K562 (cell line): ENCODE measurements around the gene RET. TPM values are rescaled to one million over a fixed set of nuclear protein-coding genes. Genes with fewer than 3 reads are reported as not detected.

ENCODE experiments used
- ATAC-seq: fragments of 200-7000 bp; cut with Tn5 transposase; 3 replicates; pipeline ENCODE4 v1.9.1; 2020; ENCODE audit warnings: moderate library complexity
- BruUV-seq: library from RNA; stranded (reverse); fragments of 400-500 nt; replicated peaks from 2 replicates; lab custom pipeline; 2021; lab: Mats Ljungman, UMichigan
- CTCF ChIA-PET: fragments of 300-600 bp; formaldehyde crosslinking; extraction: SDS; loops from one replicate; lab custom pipeline; 2021; ENCODE audit warnings: low intra/inter-chr PET ratio; lab: Yijun Ruan, JAX
- POLR2A ChIA-PET: fragments of 300-600, 350-650 bp; sonication (Branson Sonifier 250); formaldehyde crosslinking; extraction: SDS; loops from one replicate; lab custom pipeline; 2021; ENCODE audit warnings: antibody characterized with exemption, inconsistent platforms; lab: Yijun Ruan, JAX
- DNase-seq, 4 experiments: peaks; one replicate each; pipeline versions ENCODE4 v3.0.0 to v3.0.0-alpha.2; 2011 to 2018; ENCODE audit warnings: low spot score in 3 of 4, mixed read lengths in 3 of 4; ENCODE audit errors: extremely low read depth in 1 of 4
- FAIRE-seq: peaks from 2 replicates; lab custom pipeline; 2011; peaks lifted over from hg19 to GRCh38; lab: Jason Lieb, UNC
- H2AFZ ChIP-seq: 2 replicates; pipeline ENCODE4 v1.6.0; 2011; ENCODE audit warnings: low read depth, low read length, control low read depth, inconsistent platforms
- H3K27ac ChIP-seq: fragments of 200-600 bp; 3 replicates; pipeline ENCODE4 v1.8.0; 2011; ENCODE audit warnings: low read depth, mild to moderate bottlenecking, control low read depth, inconsistent platforms, low read length, moderate library complexity, mixed read lengths; ENCODE audit errors: extremely low read depth
- H3K27me3 ChIP-seq, 2 experiments: fragments of 300-600 bp in 1 of 2; 2 replicates in 1 of 2; 3 replicates in 1 of 2; pipeline versions ENCODE4 v1.6.0 to v1.8.0; 2011; ENCODE audit warnings: inconsistent platforms in 2 of 2, low read length in 2 of 2, mild to moderate bottlenecking in 1 of 2, mixed read lengths in 1 of 2, moderate library complexity in 1 of 2; ENCODE audit not compliant: control insufficient read depth in 2 of 2, insufficient read depth in 2 of 2
- H3K36me3 ChIP-seq: fragments of 300-600 bp; 3 replicates; pipeline ENCODE4 v1.8.0; 2011; ENCODE audit warnings: mild to moderate bottlenecking, low read length, inconsistent platforms; ENCODE audit not compliant: control insufficient read depth, insufficient read depth
- H3K4me1 ChIP-seq, 2 experiments: fragments of 200-600 bp in 1 of 2; replicated peaks in 1 of 2; 2 replicates in 1 of 2; 3 replicates in 1 of 2; pipeline versions ENCODE4 v1.5.1 to v1.8.0; 2011; ENCODE audit warnings: inconsistent platforms in 2 of 2, low read length in 2 of 2, mild to moderate bottlenecking in 1 of 2, mixed read lengths in 1 of 2, moderate library complexity in 1 of 2; ENCODE audit not compliant: control insufficient read depth in 2 of 2, insufficient read depth in 2 of 2
- H3K4me2 ChIP-seq: 2 replicates; pipeline ENCODE4 v1.6.1; 2011; ENCODE audit warnings: low read length, control low read depth, inconsistent platforms, mixed read lengths; ENCODE audit not compliant: insufficient read depth
- H3K4me3 ChIP-seq: fragments of 200-600 bp; sonication (generic), shearing (Covaris generic); 2 replicates; pipeline ENCODE4 v1.5.1; 2016; ENCODE audit warnings: control low read depth, inconsistent platforms
- H3K79me2 ChIP-seq: fragments of 200-600 bp; 3 replicates; pipeline ENCODE4 v1.8.0; 2011; ENCODE audit warnings: low read length, inconsistent platforms; ENCODE audit not compliant: control insufficient read depth, insufficient read depth
- H3K9ac ChIP-seq, 2 experiments: 2 replicates each; pipeline versions ENCODE4 v1.6.0 to v1.6.1; 2011; ENCODE audit warnings: low read depth in 2 of 2, low read length in 2 of 2, control low read depth in 1 of 2, inconsistent platforms in 1 of 2, mild to moderate bottlenecking in 1 of 2, mixed read lengths in 1 of 2; ENCODE audit not compliant: insufficient read depth in 1 of 2
- H3K9me1 ChIP-seq: one replicate; pipeline ENCODE4 v1.6.0; 2011; ENCODE audit warnings: inconsistent platforms, mild to moderate bottlenecking, low read length, moderate library complexity; ENCODE audit not compliant: control insufficient read depth, insufficient read depth
- H3K9me3 ChIP-seq: replicated peaks from 2 replicates; pipeline ENCODE4 v1.5.1; 2011; ENCODE audit warnings: low read depth, low read length, inconsistent platforms; ENCODE audit not compliant: control insufficient read depth, insufficient read depth
- H4K20me1 ChIP-seq: replicated peaks from 2 replicates; pipeline ENCODE4 v1.6.1; 2011; ENCODE audit warnings: low read length, inconsistent platforms, mixed read lengths; ENCODE audit not compliant: control insufficient read depth, insufficient read depth
- FOXK1 ChIP-seq: sonication (generic); formaldehyde crosslinking; IDR thresholded peaks from 2 replicates; pipeline ENCODE4 v1.8.0; 2022; ENCODE audit warnings: missing genetic modification reagents, mild to moderate bottlenecking, borderline replicate concordance
- PHF20 ChIP-seq: fragments of 450-650 bp; IDR thresholded peaks from 2 replicates; pipeline ENCODE4 v1.6.1; 2018; ENCODE audit not compliant: partially characterized antibody
- RAD21 ChIP-seq, 2 experiments: fragments of 250-450 bp in 1 of 2; fragments of 450-650 bp in 1 of 2; sonication (Bioruptor Pico) in 1 of 2; formaldehyde crosslinking in 1 of 2; IDR thresholded peaks in 1 of 2; conservative IDR thresholded peaks in 1 of 2; 2 replicates each; pipeline versions ENCODE4 v1.4.0 to v1.8.0; 2020 to 2022; ENCODE audit warnings: mild to moderate bottlenecking in 2 of 2, moderate library complexity in 1 of 2
- RB1 ChIP-seq: fragments of 450-650 bp; IDR thresholded peaks from 2 replicates; pipeline ENCODE4 v1.6.1; 2017; ENCODE audit warnings: low read depth, mild to moderate bottlenecking
- WGBS: fragments of 100-300 bp; shearing (Covaris generic); methylation state at CpG from one replicate; pipeline ENCODE4 v1.1.6; 2016; ENCODE audit warnings: low coverage, mixed read lengths; ENCODE audit not compliant: insufficient coverage; ENCODE audit errors: missing lambda C conversion rate; 5-methylcytosine and 5-hydroxymethylcytosine counted together
- in situ Hi-C: fragments of 300-500 bp; cut with MboI; formaldehyde crosslinking; loops from 4 replicates; pipeline ENCODE4 v1.15.0; 2018; ENCODE audit warnings: inconsistent platforms, mixed read lengths
- intact Hi-C: fragments of 100-400 bp; cut with micrococcal nuclease; formaldehyde crosslinking; loops from 2 replicates; pipeline ENCODE4 v1.14.2; 2022
- polyA plus RNA-seq, 8 experiments: library from polyadenylated mRNA; depleted of rRNA in 4 of 8; stranded (reverse) in 5 of 8; unstranded in 3 of 8; fragments of >200 nt; fragmentation: Nextera tagmentation in 2 of 8; fragmentation: Illumina TruSeq in 1 of 8; extraction: Ambion mirVana in 2 of 8; extraction: Trizol in 1 of 8; gene quantifications; 2 replicates each; pipeline versions ENCODE4 v1.2.1 to v1.2.3, GENCODE V29; 2011 to 2014; ENCODE audit warnings: inconsistent platforms in 1 of 8, missing spikeins in 1 of 8
- total RNA-seq, 7 experiments: library from RNA; depleted of rRNA in 6 of 7; stranded (reverse); fragments of >200 nt in 6 of 7; fragmentation: Illumina TruSeq in 2 of 7; extraction: Trizol in 2 of 7; gene quantifications; 2 replicates each; pipeline versions ENCODE4 v1.2.1 to v1.2.3, GENCODE V29; 2011 to 2021; ENCODE audit warnings: low replicate concordance in 1 of 7
- TF ChIP-seq, protein P1 (sequence below), 2 experiments: fragments of 450-650 bp in 1 of 2; sonication (generic) in 1 of 2; formaldehyde crosslinking in 1 of 2; IDR thresholded peaks; 2 replicates each; pipeline versions ENCODE4 v1.7.1 to v1.9.0; 2016 to 2022; ENCODE audit warnings: inconsistent platforms in 1 of 2, mild to moderate bottlenecking in 1 of 2, missing genetic modification reagents in 1 of 2
- TF ChIP-seq, protein P2 (sequence below): fragments of 450-650 bp; IDR thresholded peaks from 2 replicates; pipeline ENCODE4 v1.6.1; 2016; ENCODE audit warnings: missing biosample characterization, missing genetic modification characterization
- TF ChIP-seq, protein P3 (sequence below): fragments of 250-450 bp; sonication (Bioruptor Pico); IDR thresholded peaks from 2 replicates; pipeline ENCODE4 v1.5.0; 2020; ENCODE audit warnings: mild to moderate bottlenecking

Gene RET
- total and polyA plus RNA-seq, 9 of the 15 experiments (the other 6 are each of a cell fraction or from before 2014, with no cell fraction given), result 0.04 to 0.05 TPM; not detected in 7

DNA sequence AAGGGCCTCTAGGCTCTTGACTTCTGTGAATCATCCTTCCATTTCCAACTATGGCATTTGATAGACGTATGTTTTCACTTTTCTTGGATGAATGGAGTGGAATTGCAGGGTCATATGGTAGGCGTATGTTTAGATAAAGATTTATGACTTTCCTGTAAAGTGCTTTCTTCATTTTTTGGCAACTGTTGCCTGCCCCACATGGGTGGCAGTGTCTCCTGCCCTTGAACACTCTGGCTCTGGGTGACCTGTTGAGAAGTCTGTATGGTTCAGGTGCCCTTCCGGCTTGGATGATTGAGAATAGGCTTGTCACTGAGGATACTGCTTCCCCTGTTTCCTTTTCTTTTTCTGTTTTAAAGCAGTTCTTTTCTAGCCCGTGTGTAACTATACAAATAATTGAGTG is 23.1 kb downstream of the RET start:
- CTCF ChIA-PET, result no interaction called here
- intact Hi-C loops (no loop called here), in situ Hi-C loops (no loop called here)
- no peak overlapping the region for H2AFZ ChIP-seq
- no peaks in the 10 kb centered on the region for H4K20me1 ChIP-seq
- no peak overlapping the region for H3K27ac ChIP-seq
- no peak overlapping the region for H3K4me2 ChIP-seq
- TF ChIP-seq PHF20, result no peak
- TF ChIP-seq, protein P1, sequence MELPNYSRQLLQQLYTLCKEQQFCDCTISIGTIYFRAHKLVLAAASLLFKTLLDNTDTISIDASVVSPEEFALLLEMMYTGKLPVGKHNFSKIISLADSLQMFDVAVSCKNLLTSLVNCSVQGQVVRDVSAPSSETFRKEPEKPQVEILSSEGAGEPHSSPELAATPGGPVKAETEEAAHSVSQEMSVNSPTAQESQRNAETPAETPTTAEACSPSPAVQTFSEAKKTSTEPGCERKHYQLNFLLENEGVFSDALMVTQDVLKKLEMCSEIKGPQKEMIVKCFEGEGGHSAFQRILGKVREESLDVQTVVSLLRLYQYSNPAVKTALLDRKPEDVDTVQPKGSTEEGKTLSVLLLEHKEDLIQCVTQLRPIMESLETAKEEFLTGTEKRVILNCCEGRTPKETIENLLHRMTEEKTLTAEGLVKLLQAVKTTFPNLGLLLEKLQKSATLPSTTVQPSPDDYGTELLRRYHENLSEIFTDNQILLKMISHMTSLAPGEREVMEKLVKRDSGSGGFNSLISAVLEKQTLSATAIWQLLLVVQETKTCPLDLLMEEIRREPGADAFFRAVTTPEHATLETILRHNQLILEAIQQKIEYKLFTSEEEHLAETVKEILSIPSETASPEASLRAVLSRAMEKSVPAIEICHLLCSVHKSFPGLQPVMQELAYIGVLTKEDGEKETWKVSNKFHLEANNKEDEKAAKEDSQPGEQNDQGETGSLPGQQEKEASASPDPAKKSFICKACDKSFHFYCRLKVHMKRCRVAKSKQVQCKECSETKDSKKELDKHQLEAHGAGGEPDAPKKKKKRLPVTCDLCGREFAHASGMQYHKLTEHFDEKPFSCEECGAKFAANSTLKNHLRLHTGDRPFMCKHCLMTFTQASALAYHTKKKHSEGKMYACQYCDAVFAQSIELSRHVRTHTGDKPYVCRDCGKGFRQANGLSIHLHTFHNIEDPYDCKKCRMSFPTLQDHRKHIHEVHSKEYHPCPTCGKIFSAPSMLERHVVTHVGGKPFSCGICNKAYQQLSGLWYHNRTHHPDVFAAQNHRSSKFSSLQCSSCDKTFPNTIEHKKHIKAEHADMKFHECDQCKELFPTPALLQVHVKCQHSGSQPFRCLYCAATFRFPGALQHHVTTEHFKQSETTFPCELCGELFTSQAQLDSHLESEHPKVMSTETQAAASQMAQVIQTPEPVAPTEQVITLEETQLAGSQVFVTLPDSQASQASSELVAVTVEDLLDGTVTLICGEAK (IDR thresholded peaks at IDR 0.05), result no peak
- TF ChIP-seq, protein P1 (CRISPR knock-in tag; IDR thresholded peaks at IDR 0.05), result no peak
- TF ChIP-seq, protein P2, sequence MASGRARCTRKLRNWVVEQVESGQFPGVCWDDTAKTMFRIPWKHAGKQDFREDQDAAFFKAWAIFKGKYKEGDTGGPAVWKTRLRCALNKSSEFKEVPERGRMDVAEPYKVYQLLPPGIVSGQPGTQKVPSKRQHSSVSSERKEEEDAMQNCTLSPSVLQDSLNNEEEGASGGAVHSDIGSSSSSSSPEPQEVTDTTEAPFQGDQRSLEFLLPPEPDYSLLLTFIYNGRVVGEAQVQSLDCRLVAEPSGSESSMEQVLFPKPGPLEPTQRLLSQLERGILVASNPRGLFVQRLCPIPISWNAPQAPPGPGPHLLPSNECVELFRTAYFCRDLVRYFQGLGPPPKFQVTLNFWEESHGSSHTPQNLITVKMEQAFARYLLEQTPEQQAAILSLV (tag), result no peak
- no peak for TF ChIP-seq FOXK1 (CRISPR knock-in tag)
- no peak for TF ChIP-seq RAD21 (CRISPR knock-in tag; conservative IDR thresholded peaks at IDR 0.05 in 1 of 2, IDR thresholded peaks at IDR 0.05 in 1 of 2)
- no peak for TF ChIP-seq RB1
- TF ChIP-seq, protein P3, sequence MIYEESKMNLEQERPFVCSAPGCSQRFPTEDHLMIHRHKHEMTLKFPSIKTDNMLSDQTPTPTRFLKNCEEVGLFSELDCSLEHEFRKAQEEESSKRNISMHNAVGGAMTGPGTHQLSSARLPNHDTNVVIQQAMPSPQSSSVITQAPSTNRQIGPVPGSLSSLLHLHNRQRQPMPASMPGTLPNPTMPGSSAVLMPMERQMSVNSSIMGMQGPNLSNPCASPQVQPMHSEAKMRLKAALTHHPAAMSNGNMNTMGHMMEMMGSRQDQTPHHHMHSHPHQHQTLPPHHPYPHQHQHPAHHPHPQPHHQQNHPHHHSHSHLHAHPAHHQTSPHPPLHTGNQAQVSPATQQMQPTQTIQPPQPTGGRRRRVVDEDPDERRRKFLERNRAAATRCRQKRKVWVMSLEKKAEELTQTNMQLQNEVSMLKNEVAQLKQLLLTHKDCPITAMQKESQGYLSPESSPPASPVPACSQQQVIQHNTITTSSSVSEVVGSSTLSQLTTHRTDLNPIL (CRISPR knock-in tag), result no peak
- peaks cover 0 to 5% of the 10 kb centered on the region in 2 experiments; a peak in 1 of 5 replicates for H3K4me1 ChIP-seq
- ATAC-seq (no peak), FAIRE-seq (no peak), DNase-seq (no peak)
- H3K9me3 ChIP-seq, result no peaks in the 10 kb centered on the region
- H3K4me3 ChIP-seq, result no peak overlapping the region
- POLR2A ChIA-PET, result interaction anchor here (0.6 to 0.8 kb wide), 2 partner anchors 193 to 347 kb away, joined by 3 read pairs; no protein-coding TSS in a partner anchor
- WGBS, result 5% methylated on average over 4 of the region's 4 CpGs
- no TSS peak for BruUV-seq
- no peak overlapping the region for H3K9ac ChIP-seq
- no peaks in the 10 kb centered on the region for H3K36me3 ChIP-seq
- no peaks in the 10 kb centered on the region for H3K79me2 ChIP-seq
- H3K9me1 ChIP-seq, result no peaks in the 10 kb centered on the region
- H3K27me3 ChIP-seq, result peaks cover 19 to 64% of the 10 kb centered on the region in 2 experiments; a peak in 4 of 5 replicates
